ENCODE results near the gene JUND. TPM values are rescaled to one million over a fixed set of nuclear protein-coding genes. Genes with fewer than 3 reads are reported as not detected.

The JUND gene
- 60.0 and 115 TPM in 2 replicates for total RNA-seq

GRCh38 chr19:18281082-18282020, at the start of gene JUND:
JUND (minus strand) TSS chr19:18281622; CDS start chr19:18281484, 138 bp downstream.

GRCh38 chr19:18322759-18323460, 41.5 kb upstream of the JUND start, which contains the start of gene LSM4:
LSM4 (minus strand) TSS chr19:18323076; CDS start chr19:18323020, 56 bp downstream.

GRCh38 chr19:18274219-18274780, 7.1 kb downstream of the JUND start, which contains the start of gene IQCN:
IQCN (minus strand) TSS chr19:18274452; CDS start chr19:18269478, 4,974 bp downstream.

Other genes with a start within 250 kb of the JUND start
- gene IL12RB1, start 194.7 kb downstream of the JUND start, total RNA-seq: under 0.01 and 0.09 TPM in 2 replicates
- gene MAST3, start 183.8 kb downstream of the JUND start, total RNA-seq: 0.90 and 1.3 TPM in 2 replicates
- gene PIK3R2, start 128.5 kb downstream of the JUND start, total RNA-seq: 2.5 and 4.0 TPM in 2 replicates
- 0.18 TPM in 1 of 2 replicates, not detected in the other for gene IFI30, start 107.8 kb downstream of the JUND start, total RNA-seq
- gene MPV17L2, start 88.4 kb downstream of the JUND start, total RNA-seq: 7.2 and 8.6 TPM in 2 replicates
- gene RAB3A, start 77.6 kb downstream of the JUND start, total RNA-seq: 0.45 and 0.56 TPM in 2 replicates
- gene PDE4C, start 55.2 kb downstream of the JUND start, total RNA-seq: 0.09 and 0.28 TPM in 2 replicates
- under 0.01 and 0.09 TPM in 2 replicates for gene IQCN, start 7.2 kb downstream of the JUND start, total RNA-seq
- gene LSM4, start 41.5 kb upstream of the JUND start, total RNA-seq: 135 and 140 TPM in 2 replicates
- gene PGPEP1, start 59.0 kb upstream of the JUND start, total RNA-seq: 21.8 and 25.7 TPM in 2 replicates
- gene GDF15, start 104.5 kb upstream of the JUND start, total RNA-seq: 84.6 and 103 TPM in 2 replicates
- gene LRRC25, start 116.0 kb upstream of the JUND start, total RNA-seq: not detected in 2 replicates
- gene SSBP4, start 137.8 kb upstream of the JUND start, total RNA-seq: 50.0 and 52.1 TPM in 2 replicates
- gene ISYNA1, start 156.5 kb upstream of the JUND start, total RNA-seq: 25.2 and 42.6 TPM in 2 replicates
- 13.8 and 13.9 TPM in 2 replicates for gene ELL, start 240.4 kb upstream of the JUND start, total RNA-seq

All from endothelial cell of coronary artery (primary cell).